Kidney glomerular epithelial cell (primary cell): ENCODE results near the gene FOXP1.
"Not testable (repeated sequence)": the region's sequence is repeated elsewhere in the genome, so short reads cannot be mapped to it uniquely, and the experiment has no call there.

Experiments
- DNase-seq: peaks from one replicate; lab custom pipeline; 2025; lab: John Stamatoyannopoulos, UW

The FOXP1 gene

GRCh38 chr3:71530903-71531530 lies 52.5 kb downstream of the FOXP1 start:
- no peak for DNase-seq

GRCh38 chr3:71528816-71529215 lies 54.7 kb downstream of the FOXP1 start:
- peak; percentile 45 for DNase-seq

GRCh38 chr3:71526448-71526847 lies 57.1 kb downstream of the FOXP1 start:
- not testable (repeated sequence) for DNase-seq

- no peak for DNase-seq
Observed at GRCh38 chr3:71525391-71525790, 58.1 kb downstream of the FOXP1 start.

- peak; percentile 51 for DNase-seq
Observed at GRCh38 chr3:71524672-71525071, 58.9 kb downstream of the FOXP1 start.

- DNase-seq: no peak
Observed at GRCh38 chr3:71523628-71524027, 59.9 kb downstream of the FOXP1 start.

- no peak for DNase-seq
Observed at GRCh38 chr3:71521940-71522876, 61.3 kb downstream of the FOXP1 start.

- no peak for DNase-seq
Observed at GRCh38 chr3:71521021-71521352, 62.5 kb downstream of the FOXP1 start.

- DNase-seq: no peak
Observed at GRCh38 chr3:71520161-71521020, 63.1 kb downstream of the FOXP1 start.

- peak; percentile 58 for DNase-seq
Observed at GRCh38 chr3:71518089-71518488, 65.4 kb downstream of the FOXP1 start.

GRCh38 chr3:71517271-71517791 lies 66.2 kb downstream of the FOXP1 start:
- DNase-seq: peak; percentile 72

- DNase-seq: no peak
Observed at GRCh38 chr3:71515636-71516365, 67.7 kb downstream of the FOXP1 start.

GRCh38 chr3:71514621-71515020 lies 68.9 kb downstream of the FOXP1 start:
- DNase-seq: peak; percentile 57

GRCh38 chr3:71513515-71513914 lies 70.0 kb downstream of the FOXP1 start:
- DNase-seq: no peak

GRCh38 chr3:71513081-71513480 lies 70.4 kb downstream of the FOXP1 start:
- DNase-seq: no peak

GRCh38 chr3:71512544-71512943 lies 71.0 kb downstream of the FOXP1 start:
- DNase-seq: no peak

- no peak for DNase-seq
Observed at GRCh38 chr3:71512000-71512399, 71.5 kb downstream of the FOXP1 start.

- no peak for DNase-seq
Observed at GRCh38 chr3:71511446-71511845, 72.1 kb downstream of the FOXP1 start.

GRCh38 chr3:71511037-71511436 lies 72.5 kb downstream of the FOXP1 start:
- peak; percentile 83 for DNase-seq

- DNase-seq: peak; percentile 36
Observed at GRCh38 chr3:71510510-71510909, 73.0 kb downstream of the FOXP1 start.

GRCh38 chr3:71509066-71509465 lies 74.5 kb downstream of the FOXP1 start:
- DNase-seq: no peak
